Uterus (tissue), 2 donors: Measurements from ENCODE around the gene CDT1.

Experiments used
- POLR2A ChIP-seq, 2 donors: fragments of 450-650 bp; IDR thresholded peaks; one replicate each; pipeline ENCODE4 v1.6.1; 2016; ENCODE audit warnings: antibody characterized with exemption in 2 of 2, mild to moderate bottlenecking in 1 of 2, moderate library complexity in 1 of 2
- TF ChIP-seq, protein P1 (sequence below), 4 experiments: fragments of 200-600 bp in 2 of 4; fragments of 450-650 bp in 2 of 4; sonication (generic) in 2 of 4; IDR thresholded peaks; one replicate each; pipeline ENCODE4 v1.5.1; 2016 to 2019; ENCODE audit warnings: antibody characterized with exemption in 4 of 4, mild to moderate bottlenecking in 2 of 4, moderate library complexity in 1 of 4

DNA sequence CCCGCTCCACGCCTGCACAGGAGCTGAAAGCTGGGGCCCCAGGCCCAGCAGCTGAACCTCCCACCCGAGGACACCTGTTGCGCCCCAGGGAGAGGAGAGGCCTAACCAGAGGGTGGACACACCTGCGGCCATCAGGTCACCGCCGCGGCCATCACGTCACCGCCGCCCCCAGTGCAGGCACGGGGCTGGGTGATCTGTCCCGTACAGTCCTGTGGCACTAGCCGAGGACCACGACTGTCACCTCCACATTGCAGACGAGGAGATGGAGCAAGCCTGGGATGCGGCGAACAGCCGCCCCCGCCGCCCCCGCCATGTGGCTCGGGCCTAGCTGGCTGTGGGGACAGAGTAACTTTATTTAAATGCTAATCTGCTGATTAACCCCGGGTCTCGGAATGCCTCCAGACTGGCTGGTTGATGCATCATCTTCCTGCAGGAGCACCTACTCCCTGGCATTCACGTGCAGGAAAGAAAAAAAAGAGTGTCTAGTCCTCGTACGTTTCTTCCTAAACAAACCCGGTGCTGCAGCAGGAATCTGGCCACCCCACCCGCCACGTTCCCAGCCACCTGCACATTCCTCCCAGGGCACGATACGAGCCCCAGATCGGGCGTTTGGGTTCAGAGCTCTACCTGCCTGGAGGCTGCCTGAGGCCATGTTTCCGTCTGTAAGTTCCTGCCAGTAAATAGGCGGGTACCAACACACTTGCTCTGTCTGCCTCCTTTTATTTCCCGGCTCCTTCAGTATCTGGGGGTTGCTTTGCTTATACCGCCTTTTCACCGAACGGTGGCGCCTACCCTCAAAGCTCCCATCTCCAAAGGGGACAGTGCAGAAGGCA, 48.5 kb upstream of the CDT1 start:
- TF ChIP-seq, protein P1, sequence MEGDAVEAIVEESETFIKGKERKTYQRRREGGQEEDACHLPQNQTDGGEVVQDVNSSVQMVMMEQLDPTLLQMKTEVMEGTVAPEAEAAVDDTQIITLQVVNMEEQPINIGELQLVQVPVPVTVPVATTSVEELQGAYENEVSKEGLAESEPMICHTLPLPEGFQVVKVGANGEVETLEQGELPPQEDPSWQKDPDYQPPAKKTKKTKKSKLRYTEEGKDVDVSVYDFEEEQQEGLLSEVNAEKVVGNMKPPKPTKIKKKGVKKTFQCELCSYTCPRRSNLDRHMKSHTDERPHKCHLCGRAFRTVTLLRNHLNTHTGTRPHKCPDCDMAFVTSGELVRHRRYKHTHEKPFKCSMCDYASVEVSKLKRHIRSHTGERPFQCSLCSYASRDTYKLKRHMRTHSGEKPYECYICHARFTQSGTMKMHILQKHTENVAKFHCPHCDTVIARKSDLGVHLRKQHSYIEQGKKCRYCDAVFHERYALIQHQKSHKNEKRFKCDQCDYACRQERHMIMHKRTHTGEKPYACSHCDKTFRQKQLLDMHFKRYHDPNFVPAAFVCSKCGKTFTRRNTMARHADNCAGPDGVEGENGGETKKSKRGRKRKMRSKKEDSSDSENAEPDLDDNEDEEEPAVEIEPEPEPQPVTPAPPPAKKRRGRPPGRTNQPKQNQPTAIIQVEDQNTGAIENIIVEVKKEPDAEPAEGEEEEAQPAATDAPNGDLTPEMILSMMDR (IDR thresholded peaks at IDR 0.05): no peak
- TF ChIP-seq POLR2A (IDR thresholded peaks at IDR 0.05): no peak
